Fibroblast of villous mesenchyme (primary cell): Measurements from ENCODE around the gene CIB4. TPM values are rescaled to one million over a fixed set of nuclear protein-coding genes. Genes with fewer than 3 reads are reported as not detected.

Source experiments
- DNase-seq: peaks from one replicate; pipeline ENCODE4 v3.0.0-alpha.2; 2010; ENCODE audit warnings: low read depth
- H3K4me3 ChIP-seq: 2 replicates; pipeline ENCODE4 v1.5.1; 2011; ENCODE audit warnings: low read depth, mild to moderate bottlenecking, low read length
- CTCF ChIP-seq: IDR thresholded peaks from 2 replicates; pipeline ENCODE4 v1.5.1; 2012; ENCODE audit warnings: low read depth, mild to moderate bottlenecking, low read length; ENCODE audit not compliant: insufficient read depth
- total RNA-seq: library from RNA; depleted of rRNA; stranded (reverse); fragments of >200 nt; gene quantifications from 2 replicates; pipeline ENCODE4 v1.2.3, GENCODE V29; 2012

Gene CIB4
- total RNA-seq, 1 donor, result not detected

GRCh38 chr2:26672818-26673393 is 31.7 kb upstream of the CIB4 start:
- DNase-seq, result no peak
- H3K4me3 ChIP-seq, result no peak overlapping the region
- no peak for TF ChIP-seq CTCF

DNA sequence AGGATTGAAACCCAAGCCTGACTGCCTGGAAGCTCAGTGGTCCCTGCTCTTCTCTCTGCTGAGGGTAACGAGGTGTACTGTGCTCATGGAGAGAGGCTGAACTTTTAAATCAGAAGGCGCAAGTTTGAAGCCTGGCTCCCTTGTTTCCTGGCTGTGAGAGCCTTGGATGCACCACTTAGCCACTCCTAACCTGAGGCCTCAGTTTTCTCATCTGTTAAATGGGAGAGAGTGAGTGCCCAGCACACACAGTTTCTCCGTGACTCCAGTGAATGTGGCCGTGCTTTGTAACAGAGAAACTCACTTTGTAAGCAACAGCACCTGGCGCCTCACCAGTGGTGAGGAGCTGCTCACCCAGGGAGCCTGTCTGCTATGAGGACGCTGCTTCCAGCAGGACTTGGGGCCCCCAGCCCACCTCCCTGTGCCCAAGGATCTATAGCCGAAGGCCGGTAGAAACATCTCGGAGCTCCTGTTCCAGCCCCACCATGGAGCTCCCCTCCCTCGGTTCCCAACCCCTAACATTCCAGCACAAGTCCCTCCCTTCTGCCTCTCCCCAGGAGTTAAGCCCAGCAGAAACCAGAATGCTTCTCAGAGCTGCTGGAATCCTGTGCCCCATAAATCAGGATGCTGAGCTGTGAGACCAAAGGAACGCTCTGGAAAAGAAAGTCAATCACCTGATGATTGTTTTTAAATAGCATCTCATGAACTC is 31.1 kb upstream of the CIB4 start:
- DNase-seq, result no peak
- H3K4me3 ChIP-seq, result no peak overlapping the region
- TF ChIP-seq CTCF, result no peak

DNA sequence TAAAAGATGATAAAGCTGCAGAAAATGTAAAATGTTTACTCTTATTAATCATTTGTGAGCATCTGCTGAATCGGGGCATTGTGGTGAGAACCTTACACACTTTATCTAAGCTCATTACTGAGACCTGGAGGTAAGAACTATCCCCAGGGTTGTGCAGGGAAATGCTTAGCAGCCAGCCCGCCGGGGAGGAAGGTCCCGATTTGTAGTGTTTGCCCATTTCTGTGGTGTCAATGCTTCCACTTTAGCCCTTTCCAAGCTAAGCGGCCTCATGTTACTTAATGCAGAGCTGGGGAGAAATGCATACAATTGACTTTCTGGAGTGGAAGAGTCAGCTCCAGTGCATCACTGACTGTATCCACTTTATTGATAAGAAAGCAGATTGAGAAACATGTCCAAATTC is 30.5 kb upstream of the CIB4 start:
- H3K4me3 ChIP-seq, result no peak overlapping the region
- TF ChIP-seq CTCF, result no peak
- DNase-seq, result no peak

- no peak overlapping the region for H3K4me3 ChIP-seq
- no peak for DNase-seq
- TF ChIP-seq CTCF, result no peak
These were observed 29.8 kb upstream of the CIB4 start for GRCh38 chr2:26670931-26671460.

DNA sequence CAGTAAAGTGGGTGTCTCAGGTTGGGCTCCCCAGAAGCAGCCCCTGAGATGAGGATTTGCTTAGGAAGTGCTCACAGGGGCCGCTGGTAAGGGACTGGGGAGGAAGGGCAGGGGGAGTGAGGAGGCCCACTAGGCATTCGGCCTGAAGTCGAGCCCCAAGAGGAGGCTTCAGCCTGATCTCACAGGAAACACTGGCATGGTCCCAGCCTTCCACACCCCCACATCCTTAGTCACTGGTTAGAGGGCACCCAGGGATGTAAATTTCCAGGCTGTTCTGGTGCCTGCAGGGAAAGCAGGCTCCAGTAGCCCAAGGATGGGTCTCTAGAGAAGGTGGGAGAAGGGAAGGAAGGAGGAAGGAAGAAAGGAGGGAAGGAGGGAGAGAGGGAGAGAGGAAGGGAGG is 29.0 kb upstream of the CIB4 start:
- H3K4me3 ChIP-seq, result no peak overlapping the region
- no peak for TF ChIP-seq CTCF
- no peak for DNase-seq

DNA sequence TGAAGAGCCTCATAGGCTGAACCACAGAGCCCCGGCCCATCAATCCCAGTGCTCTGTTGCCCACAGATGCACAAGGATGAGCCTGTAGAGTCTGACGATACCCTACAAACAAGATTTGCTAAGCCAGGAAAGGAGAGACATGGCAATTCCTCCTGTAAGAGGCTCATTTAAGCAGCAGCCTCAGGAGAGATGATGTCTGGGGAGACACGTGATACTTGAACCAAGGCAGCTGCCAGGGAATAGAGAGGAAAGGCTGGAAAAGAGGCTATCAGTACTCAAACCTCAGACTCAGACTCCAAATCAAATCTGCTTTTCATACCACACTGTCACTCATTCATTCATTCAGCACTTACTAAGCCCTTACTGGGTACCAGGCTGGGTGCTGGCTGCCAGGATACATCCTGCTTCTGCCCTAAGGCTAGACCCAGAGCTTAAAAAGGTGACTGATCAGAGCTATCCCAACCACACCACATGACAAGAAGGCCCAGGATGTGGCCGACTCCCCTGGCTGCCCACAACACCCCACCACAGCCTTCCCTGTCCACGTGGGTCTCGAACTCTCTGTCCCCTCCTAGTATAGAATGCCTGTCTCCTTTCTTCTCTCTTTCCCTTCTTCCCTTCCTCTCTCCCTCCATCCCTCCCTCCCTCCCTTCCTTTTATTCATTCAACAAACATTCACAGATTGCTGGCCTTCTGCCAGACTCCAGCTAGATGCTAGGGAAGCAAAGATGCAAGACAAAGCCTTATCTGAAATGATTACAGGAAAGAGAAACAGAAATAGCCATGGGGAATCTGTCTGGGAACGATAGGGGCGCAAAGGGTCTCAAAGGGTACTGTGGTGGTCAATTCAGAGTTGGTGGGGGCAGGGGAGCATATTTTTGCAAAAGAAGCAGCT is 27.9 kb upstream of the CIB4 start:
- DNase-seq, result no peak
- no peak overlapping the region for H3K4me3 ChIP-seq
- no peak for TF ChIP-seq CTCF
